Measurements from ENCODE around the gene SENP6. TPM values are rescaled to one million over a fixed set of nuclear protein-coding genes. Genes with fewer than 3 reads are reported as not detected.
"Not testable (repeated sequence)": the region's sequence is repeated elsewhere in the genome, so short reads cannot be mapped to it uniquely, and the experiment has no call there.

The SENP6 gene
- total and polyA plus RNA-seq, 7 experiments from 2014 or later = 51.7 to 132 (median 106) TPM

DNA sequence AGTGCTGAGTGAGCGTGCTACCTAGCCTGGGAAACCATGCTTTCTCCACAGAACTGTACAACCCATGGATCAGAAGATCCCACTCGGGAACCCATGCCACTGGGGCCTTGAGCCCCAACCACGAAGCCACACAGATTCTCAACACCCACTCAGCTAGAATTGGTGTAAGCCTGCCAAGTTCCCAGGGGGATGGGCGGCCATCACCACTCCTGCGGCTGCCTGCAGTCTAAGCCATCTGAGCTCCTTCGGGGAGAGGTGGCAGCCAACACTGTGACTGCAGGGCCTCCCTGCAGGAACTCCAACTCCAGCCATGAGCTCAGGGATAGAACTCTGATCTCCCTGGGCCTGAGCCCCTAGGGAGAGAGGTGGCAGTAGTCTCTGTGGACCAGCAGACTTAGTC is 33.6 kb upstream of the SENP6 start:
- Histone ChIP-seq H3K27me3 (ENCODE audit: control insufficient read depth in 2 of 2, insufficient read depth in 2 of 2, low read length in 2 of 2) (no peaks in the 10 kb centered on the region), H3K27ac (ENCODE audit: low read depth, low read length) (no peak overlapping the region), H3K4me1 (ENCODE audit: control insufficient read depth in 2 of 2, insufficient read depth in 2 of 2, low read length in 2 of 2) (no peaks in the 10 kb centered on the region), H3K4me3 (ENCODE audit: low read length) (no peak overlapping the region), H3K9me3 (ENCODE audit: control insufficient read depth in 2 of 3, low read length in 3 of 3) (peaks cover 0 to 11% (median 0%) of the 10 kb centered on the region in 3 experiments), H3K36me3 (ENCODE audit: control insufficient read depth in 2 of 3, insufficient read depth in 3 of 3, low read length in 3 of 3) (no peaks in the 10 kb centered on the region)
- Mint-ChIP-seq H3K4me1 (peaks cover 0 to 3% (median 0%) of the 10 kb centered on the region in 7 donors), H3K9me3 (peaks cover 3 to 34% (median 19%) of the 10 kb centered on the region in 11 donors), H3K36me3 (peaks cover 3 to 27% (median 7%) of the 10 kb centered on the region in 5 donors), H3K27me3 (peaks cover 16 to 35% (median 31%) of the 10 kb centered on the region in 5 donors), H3K4me3 (no peak overlapping the region), H3K27ac (no peak overlapping the region)
- ATAC-seq (no peak), DNase-seq (no peak)
- intact Hi-C loops (cut with micrococcal nuclease) = no loop called here
- POLR2A ChIA-PET = no interaction called here
- CTCF ChIA-PET = no interaction called here

DNA sequence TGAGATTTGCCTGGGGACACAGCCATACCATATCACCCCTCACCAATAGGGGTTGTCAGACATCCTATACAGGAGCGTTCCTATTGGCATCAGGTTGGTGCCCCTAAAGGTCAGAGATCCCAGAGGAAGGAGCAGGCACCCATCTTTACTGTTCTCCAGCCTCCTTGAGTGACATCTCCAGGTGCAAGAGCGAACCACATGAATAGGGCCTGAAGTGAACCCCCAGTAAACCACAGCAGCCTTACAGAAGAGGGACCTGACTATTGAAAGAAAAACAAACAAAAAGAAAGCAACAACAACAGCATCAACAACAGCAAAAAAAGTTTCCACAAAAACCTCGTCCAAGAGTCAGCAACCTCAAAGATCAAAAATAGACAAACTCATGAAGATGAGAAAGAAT is 32.7 kb upstream of the SENP6 start:
- H3K36me3 ChIP-seq (ENCODE audit: control insufficient read depth in 2 of 3, insufficient read depth in 3 of 3, low read length in 3 of 3) = no peaks in the 10 kb centered on the region
- no peak overlapping the region for H3K4me3 ChIP-seq (ENCODE audit: low read length)
- H3K4me1 ChIP-seq (ENCODE audit: control insufficient read depth in 2 of 2, insufficient read depth in 2 of 2, low read length in 2 of 2) = no peaks in the 10 kb centered on the region
- no peaks in the 10 kb centered on the region for H3K27me3 ChIP-seq (ENCODE audit: control insufficient read depth in 2 of 2, insufficient read depth in 2 of 2, low read length in 2 of 2)
- intact Hi-C loops (cut with micrococcal nuclease) = no loop called here
- ChIA-PET POLR2A (no interaction called here), CTCF (no interaction called here)
- Mint-ChIP-seq H3K9me3 (peaks cover 3 to 34% (median 19%) of the 10 kb centered on the region in 11 donors), H3K4me3 (no peak overlapping the region), H3K36me3 (peaks cover 3 to 27% (median 7%) of the 10 kb centered on the region in 5 donors), H3K4me1 (peaks cover 0 to 3% (median 0%) of the 10 kb centered on the region in 7 donors), H3K27ac (no peak overlapping the region), H3K27me3 (peaks cover 16 to 34% (median 29%) of the 10 kb centered on the region in 5 donors)
- no peak for ATAC-seq
- peaks cover 0 to 11% (median 0%) of the 10 kb centered on the region in 3 experiments for H3K9me3 ChIP-seq (ENCODE audit: control insufficient read depth in 2 of 3, low read length in 3 of 3)
- H3K27ac ChIP-seq (ENCODE audit: low read depth, low read length) = no peak overlapping the region
- no peak for DNase-seq

DNA sequence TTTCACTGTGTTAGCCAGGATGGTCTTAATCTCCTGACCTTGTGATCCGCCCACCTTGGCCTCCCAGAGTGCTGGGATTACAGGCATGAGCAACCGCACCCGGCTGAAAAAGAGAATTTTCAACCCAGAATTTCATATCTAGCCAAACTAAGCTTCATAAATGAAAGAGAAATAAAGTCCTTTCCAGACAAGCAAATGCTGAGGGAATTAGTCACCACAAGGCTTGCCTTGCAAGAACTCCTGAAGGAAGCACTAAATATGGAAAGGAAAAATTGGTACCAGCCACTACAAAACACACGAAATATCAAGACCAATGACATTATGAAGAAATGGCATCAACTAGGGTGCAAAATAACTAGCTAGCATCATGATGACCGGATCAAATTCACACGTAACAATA is 31.0 kb upstream of the SENP6 start:
- peaks cover 3 to 19% (median 12%) of the 10 kb centered on the region in 11 donors for H3K9me3 Mint-ChIP-seq
- H3K4me3 Mint-ChIP-seq; DNase-seq; H3K27ac Mint-ChIP-seq; CTCF ChIA-PET; H3K27ac ChIP-seq (ENCODE audit: low read depth, low read length); H3K27me3 ChIP-seq (ENCODE audit: control insufficient read depth in 2 of 2, insufficient read depth in 2 of 2, low read length in 2 of 2); POLR2A ChIA-PET; ATAC-seq; H3K36me3 ChIP-seq (ENCODE audit: control insufficient read depth in 2 of 3, insufficient read depth in 3 of 3, low read length in 3 of 3); H3K4me1 Mint-ChIP-seq; intact Hi-C loops (cut with micrococcal nuclease); H3K4me3 ChIP-seq (ENCODE audit: low read length); H3K4me1 ChIP-seq (ENCODE audit: control insufficient read depth in 2 of 2, insufficient read depth in 2 of 2, low read length in 2 of 2): not testable (repeated sequence)
- peaks cover 3 to 19% (median 7%) of the 10 kb centered on the region in 5 donors for H3K36me3 Mint-ChIP-seq
- H3K9me3 ChIP-seq (ENCODE audit: control insufficient read depth in 2 of 3, low read length in 3 of 3) = peaks cover 0 to 11% (median 0%) of the 10 kb centered on the region in 3 experiments
- H3K27me3 Mint-ChIP-seq = peaks cover 15 to 28% (median 16%) of the 10 kb centered on the region in 5 donors

DNA sequence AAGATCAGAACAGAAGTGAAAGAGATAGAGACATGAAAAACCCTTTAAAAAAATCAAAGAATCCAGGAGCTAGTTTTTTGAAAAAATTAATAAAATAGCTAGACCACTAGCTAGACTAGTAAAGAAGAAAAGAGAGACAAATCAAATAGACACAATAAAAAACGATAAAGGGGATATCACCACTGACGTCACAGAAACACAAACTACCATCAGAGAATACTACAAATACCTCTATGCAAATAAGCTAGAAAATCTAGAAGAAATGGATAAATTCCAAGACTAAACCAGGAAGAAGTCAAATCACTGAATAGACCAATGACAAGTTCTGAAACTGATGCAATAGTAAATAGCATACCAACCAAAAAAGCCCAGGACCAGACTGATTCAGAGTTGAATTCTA is 29.6 kb upstream of the SENP6 start:
- H3K9me3 ChIP-seq (ENCODE audit: control insufficient read depth in 2 of 3, low read length in 3 of 3) = no peaks in the 10 kb centered on the region
- Mint-ChIP-seq H3K27ac (no peak overlapping the region), H3K27me3 (peaks cover 5 to 25% (median 9%) of the 10 kb centered on the region in 5 donors), H3K9me3 (peaks cover 0 to 7% (median 3%) of the 10 kb centered on the region in 11 donors), H3K4me3 (no peak overlapping the region), H3K4me1 (peaks cover 0 to 3% (median 0%) of the 10 kb centered on the region in 7 donors), H3K36me3 (peaks cover 2 to 8% (median 4%) of the 10 kb centered on the region in 5 donors)
- intact Hi-C loops (cut with micrococcal nuclease) = no loop called here
- no peaks in the 10 kb centered on the region for H3K27me3 ChIP-seq (ENCODE audit: control insufficient read depth in 2 of 2, insufficient read depth in 2 of 2, low read length in 2 of 2)
- H3K36me3 ChIP-seq (ENCODE audit: control insufficient read depth in 2 of 3, insufficient read depth in 3 of 3, low read length in 3 of 3) = no peaks in the 10 kb centered on the region
- ATAC-seq (no peak), DNase-seq (no peak)
- POLR2A ChIA-PET = no interaction called here
- H3K27ac ChIP-seq (ENCODE audit: low read depth, low read length) = no peak overlapping the region
- H3K4me1 ChIP-seq (ENCODE audit: control insufficient read depth in 2 of 2, insufficient read depth in 2 of 2, low read length in 2 of 2) = no peaks in the 10 kb centered on the region
- no peak overlapping the region for H3K4me3 ChIP-seq (ENCODE audit: low read length)
- CTCF ChIA-PET = interaction anchor here (0.6 kb wide), 1 partner anchor 1880 kb away, joined by 3 read pairs; no protein-coding TSS in a partner anchor

DNA sequence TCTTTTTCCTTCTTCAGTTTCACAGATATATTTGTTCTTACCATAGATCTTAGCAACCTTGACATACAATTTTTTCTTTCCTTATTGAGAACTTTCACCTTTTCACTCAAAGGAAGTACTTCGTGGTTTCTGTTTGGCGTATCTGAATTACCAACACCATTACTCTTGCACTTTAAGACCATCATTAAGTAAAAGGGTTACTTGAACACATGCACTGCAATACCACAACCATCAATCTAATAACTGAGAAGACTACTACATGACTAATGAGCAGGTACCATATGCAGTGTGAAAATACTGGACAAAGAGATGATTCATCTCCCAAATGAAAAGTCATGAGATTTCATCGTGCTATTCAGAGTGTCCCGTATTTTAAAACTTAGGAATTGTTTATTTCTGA is 21.7 kb upstream of the SENP6 start:
- Histone ChIP-seq H3K27me3 (ENCODE audit: control insufficient read depth in 2 of 2, insufficient read depth in 2 of 2, low read length in 2 of 2) (no peaks in the 10 kb centered on the region), H3K4me3 (ENCODE audit: low read length) (no peak overlapping the region), H3K27ac (ENCODE audit: low read depth, low read length) (no peak overlapping the region), H3K36me3 (ENCODE audit: control insufficient read depth in 2 of 3, insufficient read depth in 3 of 3, low read length in 3 of 3) (no peaks in the 10 kb centered on the region), H3K4me1 (ENCODE audit: control insufficient read depth in 2 of 2, insufficient read depth in 2 of 2, low read length in 2 of 2) (no peaks in the 10 kb centered on the region), H3K9me3 (ENCODE audit: control insufficient read depth in 2 of 3, low read length in 3 of 3) (no peaks in the 10 kb centered on the region)
- ChIA-PET POLR2A (interaction anchor here (0.8 kb wide), 1 partner anchor 40 kb away, joined by 5 read pairs; no protein-coding TSS in a partner anchor), CTCF (no interaction called here)
- Mint-ChIP-seq H3K27ac (peak overlapping the region in 1 of 9 donors; percentile 28), H3K4me3 (peak overlapping the region in 7 of 10 donors; percentile 2 to 46 (median 24)), H3K9me3 (peaks cover 0 to 9% (median 0%) of the 10 kb centered on the region in 11 donors), H3K4me1 (peaks cover 0 to 13% (median 8%) of the 10 kb centered on the region in 7 donors), H3K27me3 (peaks cover 3 to 15% (median 6%) of the 10 kb centered on the region in 5 donors), H3K36me3 (peaks cover 0 to 6% (median 0%) of the 10 kb centered on the region in 5 donors)
- DNase-seq (no peak), ATAC-seq (no peak)
- intact Hi-C loops (cut with micrococcal nuclease) = no loop called here

DNA sequence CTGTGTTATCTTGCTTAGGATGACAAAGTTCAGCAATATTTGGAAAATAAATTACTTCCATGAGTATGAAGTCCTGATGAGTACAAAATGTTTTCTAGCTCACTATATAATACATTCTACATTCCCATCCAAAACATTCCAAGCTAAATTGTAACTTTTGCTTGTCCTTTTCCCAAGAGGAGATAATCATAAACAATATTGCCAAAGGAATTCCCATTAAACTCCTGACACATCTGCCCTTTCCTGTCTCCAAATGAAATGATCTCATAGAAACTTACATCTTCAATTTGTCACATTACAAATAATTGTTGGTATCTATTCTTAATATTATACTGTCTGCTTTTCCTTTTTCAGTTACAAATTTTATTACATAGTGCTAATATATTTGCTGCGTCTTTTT is 20.4 kb upstream of the SENP6 start:
- Histone ChIP-seq H3K36me3 (ENCODE audit: control insufficient read depth in 2 of 3, insufficient read depth in 3 of 3, low read length in 3 of 3) (no peaks in the 10 kb centered on the region), H3K9me3 (ENCODE audit: control insufficient read depth in 2 of 3, low read length in 3 of 3) (no peaks in the 10 kb centered on the region), H3K27me3 (ENCODE audit: control insufficient read depth in 2 of 2, insufficient read depth in 2 of 2, low read length in 2 of 2) (no peaks in the 10 kb centered on the region), H3K27ac (ENCODE audit: low read depth, low read length) (no peak overlapping the region), H3K4me1 (ENCODE audit: control insufficient read depth in 2 of 2, insufficient read depth in 2 of 2, low read length in 2 of 2) (no peaks in the 10 kb centered on the region), H3K4me3 (ENCODE audit: low read length) (no peak overlapping the region)
- intact Hi-C loops (cut with micrococcal nuclease) = no loop called here
- ChIA-PET CTCF (interaction anchor here (0.7 kb wide), 1 partner anchor 120 kb away, joined by 3 read pairs; no protein-coding TSS in a partner anchor), POLR2A (interaction anchor here (0.8 kb wide), 1 partner anchor 20 kb away, joined by 4 read pairs; the partner anchor contains the start of gene SENP6)
- peaks cover 0 to 6% (median 0%) of the 10 kb centered on the region in 5 donors for H3K36me3 Mint-ChIP-seq
- peaks cover 0 to 13% (median 8%) of the 10 kb centered on the region in 7 donors for H3K4me1 Mint-ChIP-seq
- DNase-seq (no peak), ATAC-seq (no peak)
- peaks cover 0 to 9% (median 0%) of the 10 kb centered on the region in 11 donors for H3K9me3 Mint-ChIP-seq
- H3K27me3 Mint-ChIP-seq = peaks cover 3 to 15% (median 5%) of the 10 kb centered on the region in 5 donors
- no peak overlapping the region for H3K4me3 Mint-ChIP-seq
- no peak overlapping the region for H3K27ac Mint-ChIP-seq

DNA sequence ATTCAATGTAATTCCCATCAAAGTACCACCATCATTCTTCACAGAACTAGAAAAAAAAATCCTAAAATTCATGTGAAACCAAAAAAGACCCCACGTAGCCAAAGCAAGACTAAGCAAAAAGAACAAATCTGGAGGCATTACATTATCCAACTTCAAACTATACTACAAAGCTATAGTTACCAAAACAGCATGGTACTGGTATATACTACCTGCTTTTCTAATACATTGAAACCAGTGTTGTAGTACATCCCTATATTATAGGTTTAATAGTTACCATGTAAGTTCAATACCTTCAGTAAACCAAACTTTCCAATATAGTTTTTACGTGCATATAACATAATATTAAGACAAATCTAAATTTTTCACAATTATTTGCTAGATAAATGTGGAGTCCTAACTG is 17.1 kb upstream of the SENP6 start:
- H3K27me3 ChIP-seq (ENCODE audit: control insufficient read depth in 2 of 2, insufficient read depth in 2 of 2, low read length in 2 of 2); intact Hi-C loops (cut with micrococcal nuclease); DNase-seq; H3K36me3 Mint-ChIP-seq; H3K4me3 ChIP-seq (ENCODE audit: low read length); H3K27ac ChIP-seq (ENCODE audit: low read depth, low read length); H3K27ac Mint-ChIP-seq; H3K9me3 Mint-ChIP-seq; H3K4me3 Mint-ChIP-seq; H3K36me3 ChIP-seq (ENCODE audit: control insufficient read depth in 2 of 3, insufficient read depth in 3 of 3, low read length in 3 of 3); H3K4me1 ChIP-seq (ENCODE audit: control insufficient read depth in 2 of 2, insufficient read depth in 2 of 2, low read length in 2 of 2); H3K9me3 ChIP-seq (ENCODE audit: control insufficient read depth in 2 of 3, low read length in 3 of 3); CTCF ChIA-PET; ATAC-seq: not testable (repeated sequence)
- peaks cover 3 to 15% (median 6%) of the 10 kb centered on the region in 5 donors for H3K27me3 Mint-ChIP-seq
- H3K4me1 Mint-ChIP-seq = peaks cover 0 to 11% (median 6%) of the 10 kb centered on the region in 7 donors
- POLR2A ChIA-PET = interaction anchor here (1.4 kb wide), 1 partner anchor 57 kb away, joined by 6 read pairs; no protein-coding TSS in a partner anchor
